ENCODE measurements around the gene MAPRE2. TPM values are rescaled to one million over a fixed set of nuclear protein-coding genes. Genes with fewer than 3 reads are reported as not detected.

MAPRE2 gene
- total RNA-seq, 2 experiments from 2014 or later, result 40.2 to 49.0 TPM

DNA sequence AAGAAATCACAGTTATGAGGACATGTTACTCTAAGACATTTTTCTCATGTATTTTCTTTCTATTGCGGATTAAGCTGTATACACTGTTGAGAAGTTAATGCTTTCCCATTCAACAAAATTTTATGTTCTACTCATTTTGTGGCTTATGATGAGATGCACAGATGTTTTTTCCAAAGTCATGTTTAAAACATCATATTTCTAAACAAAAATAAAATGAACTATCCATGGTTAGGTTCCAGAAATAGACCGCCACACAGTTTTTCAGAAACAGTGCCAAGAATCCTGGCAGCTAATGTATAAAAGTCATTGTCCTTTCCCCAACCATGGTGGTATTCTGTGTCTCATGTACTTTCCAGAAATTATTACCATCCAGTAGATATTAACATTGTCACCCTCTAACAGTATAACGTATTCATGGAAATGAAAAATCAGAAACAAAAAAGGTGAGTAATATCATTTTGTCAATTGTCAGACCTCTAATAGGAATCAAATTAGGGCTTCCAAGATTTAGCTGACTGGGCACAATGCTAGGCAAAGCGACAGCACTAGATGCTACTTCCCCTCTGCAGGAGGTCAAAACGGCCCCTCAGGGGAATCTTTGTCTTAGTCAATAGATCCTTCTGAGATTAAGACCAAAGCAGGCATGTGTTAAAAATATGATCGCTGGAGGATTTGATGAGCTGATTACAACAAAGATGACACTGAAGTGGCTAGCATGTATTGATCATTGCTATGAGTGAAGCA, 145.2 kb downstream of the MAPRE2 start:
- CTCF ChIA-PET, result interaction anchor here (0.9 kb wide), 1 partner anchor 200 kb away, joined by 3 read pairs; no protein-coding TSS in a partner anchor
- Mint-ChIP-seq H3K4me1 (no peaks in the 10 kb centered on the region), H3K27ac (no peak overlapping the region), H3K36me3 (no peaks in the 10 kb centered on the region), H3K27me3 (peaks cover 3% of the 10 kb centered on the region), H3K4me3 (no peak overlapping the region), H3K9me3 (ENCODE audit: low read depth) (no peaks in the 10 kb centered on the region)
- no peak for ATAC-seq
- DNase-seq, result no peak

DNA sequence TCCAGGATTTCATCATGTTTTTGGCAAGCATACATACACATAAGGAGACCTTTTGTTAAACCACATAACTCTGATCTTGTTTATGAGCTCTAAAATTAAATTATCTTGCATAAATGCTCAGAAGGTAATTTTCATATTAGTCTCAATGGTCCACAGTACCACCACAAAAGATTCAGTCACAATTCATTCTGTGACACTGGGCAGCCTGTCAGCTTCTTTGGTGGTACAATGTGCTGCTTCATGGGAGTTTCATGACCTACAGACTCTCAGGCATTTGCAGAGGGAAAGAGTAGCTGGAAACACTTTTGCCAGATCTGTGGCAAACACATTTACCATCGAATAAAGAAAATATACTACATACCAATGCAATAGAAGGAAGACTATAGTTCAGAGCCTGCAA, 148.3 kb downstream of the MAPRE2 start:
- peaks cover 2% of the 10 kb centered on the region for H3K27me3 Mint-ChIP-seq
- no peak for ATAC-seq
- peaks cover 2% of the 10 kb centered on the region for H3K4me1 Mint-ChIP-seq
- no peaks in the 10 kb centered on the region for H3K9me3 Mint-ChIP-seq (ENCODE audit: low read depth)
- CTCF ChIA-PET, result no interaction called here
- no peak overlapping the region for H3K27ac Mint-ChIP-seq
- DNase-seq, result no peak
- no peaks in the 10 kb centered on the region for H3K36me3 Mint-ChIP-seq
- no peak overlapping the region for H3K4me3 Mint-ChIP-seq

DNA sequence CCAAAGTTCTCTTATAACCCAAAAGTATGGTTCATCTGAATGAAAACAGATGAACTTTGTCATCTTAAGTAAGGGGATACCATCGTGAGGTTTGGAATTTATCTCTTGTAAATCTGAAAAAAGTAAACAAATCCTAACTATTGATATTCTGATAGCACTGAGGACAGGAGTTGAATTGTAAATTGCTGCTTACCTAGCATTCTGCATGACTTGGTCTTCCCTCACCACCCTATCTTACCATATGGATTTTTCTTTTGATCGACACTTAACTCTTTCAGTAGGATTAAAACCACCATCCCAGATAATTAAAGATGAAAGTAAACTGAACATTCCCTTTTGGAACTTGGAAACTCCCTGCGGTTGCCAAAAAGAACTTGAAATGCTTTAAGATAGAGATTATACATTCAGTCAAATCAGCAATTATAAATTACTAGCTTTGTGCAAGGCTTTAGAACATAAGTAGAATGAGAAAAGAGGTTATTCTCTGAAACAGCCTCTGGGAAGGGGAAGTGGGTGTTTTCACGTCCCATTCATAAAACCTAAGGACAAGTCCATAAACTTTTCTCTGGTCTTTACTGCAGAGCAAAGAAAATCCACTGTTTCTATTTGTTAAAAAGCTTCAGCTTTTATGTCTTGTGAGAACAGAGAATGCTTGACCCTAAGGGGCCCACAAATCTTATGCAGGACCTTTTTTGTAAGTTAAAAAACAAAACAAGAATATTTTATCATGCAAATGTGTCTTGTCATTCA, 149.9 kb downstream of the MAPRE2 start:
- Mint-ChIP-seq H3K27me3 (no peaks in the 10 kb centered on the region), H3K4me3 (no peak overlapping the region), H3K4me1 (peaks cover 2% of the 10 kb centered on the region), H3K36me3 (no peaks in the 10 kb centered on the region), H3K27ac (no peak overlapping the region), H3K9me3 (ENCODE audit: low read depth) (no peaks in the 10 kb centered on the region)
- no peak for ATAC-seq
- no peak for DNase-seq
- CTCF ChIA-PET, result no interaction called here

DNA sequence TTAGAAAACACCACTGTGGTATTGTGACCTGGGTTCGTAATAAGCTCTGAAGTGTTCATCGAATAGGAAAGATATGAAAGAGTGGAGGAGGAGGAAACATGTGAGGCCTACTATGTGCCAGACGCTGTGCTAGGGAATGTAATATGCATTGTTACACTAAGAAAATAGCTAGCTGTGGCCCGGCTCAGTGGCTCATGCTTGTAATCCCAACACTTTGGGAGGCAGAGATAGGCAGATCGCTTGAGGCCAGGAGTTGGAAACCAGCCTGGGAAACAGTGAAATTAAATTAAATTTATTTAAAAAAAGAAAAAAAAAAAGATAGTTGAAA, 150.4 kb downstream of the MAPRE2 start:
- Mint-ChIP-seq H3K9me3 (ENCODE audit: low read depth) (no peaks in the 10 kb centered on the region), H3K4me3 (no peak overlapping the region), H3K27me3 (no peaks in the 10 kb centered on the region), H3K4me1 (peaks cover 2% of the 10 kb centered on the region), H3K27ac (no peak overlapping the region), H3K36me3 (no peaks in the 10 kb centered on the region)
- CTCF ChIA-PET, result no interaction called here
- no peak for DNase-seq
- no peak for ATAC-seq

DNA sequence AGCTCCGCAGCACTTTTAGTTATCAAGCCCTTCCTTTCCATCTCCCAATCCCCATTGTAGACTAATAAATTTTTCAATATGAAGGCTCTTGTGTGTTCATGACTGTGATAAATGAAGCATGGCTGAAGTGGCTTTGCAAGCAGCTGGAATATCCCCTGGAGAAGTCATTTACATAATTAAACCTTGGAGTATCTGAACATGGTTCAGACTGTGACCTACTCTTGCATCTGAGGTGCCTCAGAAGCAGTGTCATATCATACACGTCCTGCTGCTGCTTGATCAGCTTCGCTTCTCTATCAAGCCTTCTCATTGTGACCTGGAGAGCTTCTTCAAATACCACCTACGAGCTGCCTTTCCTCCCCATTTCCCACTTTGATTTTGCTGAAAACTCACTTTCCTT, 151.2 kb downstream of the MAPRE2 start:
- no peak for DNase-seq
- CTCF ChIA-PET, result no interaction called here
- Mint-ChIP-seq H3K27ac (no peak overlapping the region), H3K36me3 (no peaks in the 10 kb centered on the region), H3K27me3 (no peaks in the 10 kb centered on the region), H3K4me1 (peaks cover 2% of the 10 kb centered on the region), H3K4me3 (no peak overlapping the region), H3K9me3 (ENCODE audit: low read depth) (no peaks in the 10 kb centered on the region)
- ATAC-seq, result no peak

Other genes starting within 250 kb of the MAPRE2 start
- 10 to 100 TPM; 10.8 to 13.1 TPM for gene ZNF397, start 199.6 kb downstream of the MAPRE2 start, total RNA-seq
- 10 to 100 TPM; 12.9 to 18.1 TPM for gene ZSCAN30, start 248.8 kb downstream of the MAPRE2 start, total RNA-seq

All from activated CD8-positive, alpha-beta memory T cell treated with anti-CD3 and anti-CD28 coated beads, Interleukin-2, amount 10 ng/mL, durations not matched to agents 7 days and 5 days (primary cell).